A549 (cell line): ENCODE data around the gene CHMP6. TPM values are rescaled to one million over a fixed set of nuclear protein-coding genes. Genes with fewer than 3 reads are reported as not detected.
A peak's percentile ranks its signal among the peaks of the same experiment; 100 is the strongest.

ENCODE experiments used
- ATAC-seq, 2 experiments: fragments of 200-7000 bp in 1 of 2; fragments of >200 bp in 1 of 2; cut with Nextera tagmentation in 1 of 2; cut with Tn5 transposase in 1 of 2; 3 replicates each; pipeline versions ENCODE4 v1.8.0 to v1.9.1; 2018 to 2020; ENCODE audit warnings: mild to moderate bottlenecking in 1 of 2, moderate library complexity in 1 of 2
- CTCF ChIA-PET: fragments of 300-600 bp; sonication (Branson Sonifier 250); formaldehyde crosslinking; extraction: SDS; loops from one replicate; lab custom pipeline; 2021; ENCODE audit warnings: antibody characterized with exemption, inconsistent platforms; lab: Yijun Ruan, JAX
- POLR2A ChIA-PET: fragments of 350-600 bp; formaldehyde crosslinking; extraction: SDS; loops from one replicate; lab custom pipeline; 2021; ENCODE audit warnings: antibody characterized with exemption, inconsistent platforms; lab: Yijun Ruan, JAX
- DNase-seq, 2 experiments: peaks; one replicate each; pipeline versions ENCODE4 v3.0.0 to v3.0.0-alpha.2; 2011 to 2016; ENCODE audit warnings: low read depth in 1 of 2, low spot score in 1 of 2
- FAIRE-seq: peaks from 2 replicates; lab custom pipeline; 2011; peaks lifted over from hg19 to GRCh38; lab: Jason Lieb, UNC
- H3K27ac ChIP-seq, 2 experiments: fragments of >200 bp; sonication (Bioruptor Twin); formaldehyde crosslinking; 3 replicates each; pipeline ENCODE4 v1.5.1; 2016 to 2017
- H3K4me1 ChIP-seq: fragments of >200 bp; sonication (Bioruptor Twin); formaldehyde crosslinking; 3 replicates; pipeline ENCODE4 v1.6.1; 2016
- H3K4me2 ChIP-seq: fragments of >200 bp; sonication (Bioruptor Twin); formaldehyde crosslinking; 3 replicates; pipeline ENCODE4 v1.6.1; 2016
- H3K4me3 ChIP-seq: fragments of >200 bp; sonication (Bioruptor Twin); formaldehyde crosslinking; 3 replicates; pipeline ENCODE4 v1.5.1; 2016
- H3K9me3 ChIP-seq: fragments of >200 bp; sonication (Bioruptor Twin); formaldehyde crosslinking; 3 replicates; pipeline ENCODE4 v1.6.1; 2016
- ATOH8 ChIP-seq: fragments of 250-450 bp; sonication (Bioruptor Pico); IDR thresholded peaks from 2 replicates; pipeline ENCODE4 v1.5.0; 2020; ENCODE audit warnings: low read depth, mild to moderate bottlenecking, moderate library complexity
- BCL3 ChIP-seq: fragments of >200 bp; sonication (Bioruptor Twin); formaldehyde crosslinking; IDR thresholded peaks from 3 replicates; pipeline ENCODE4 v1.6.1; 2016
- BHLHE40 ChIP-seq: IDR thresholded peaks from 2 replicates; pipeline ENCODE4 v1.6.1; 2012; ENCODE audit warnings: low read depth, low read length, inconsistent platforms
- CBX2 ChIP-seq: fragments of 200-600 bp; sonication (generic); IDR thresholded peaks from 2 replicates; pipeline ENCODE4 v1.6.1; 2016; ENCODE audit warnings: low read depth, mild to moderate bottlenecking, borderline replicate concordance
- CEBPB ChIP-seq, 2 experiments: fragments of >200 bp in 1 of 2; sonication (Bioruptor Twin) in 1 of 2; formaldehyde crosslinking in 1 of 2; IDR thresholded peaks; 2 replicates each; pipeline ENCODE4 v1.6.1; 2012 to 2016
- CHD2 ChIP-seq: fragments of 150-350 bp; IDR thresholded peaks from 2 replicates; pipeline ENCODE4 v1.6.1; 2014; ENCODE audit warnings: low read length; ENCODE audit not compliant: partially characterized antibody
- CHD4 ChIP-seq: fragments of 200-600 bp; sonication (generic); IDR thresholded peaks from 2 replicates; pipeline ENCODE4 v1.6.1; 2016; ENCODE audit warnings: antibody characterized with exemption, mild to moderate bottlenecking, borderline replicate concordance
- EHF ChIP-seq: fragments of 250-450 bp; sonication (Bioruptor Pico); IDR thresholded peaks from 2 replicates; pipeline ENCODE4 v1.5.0; 2020; ENCODE audit warnings: mild to moderate bottlenecking
- EHMT2 ChIP-seq: fragments of 200-600 bp; sonication (generic); IDR thresholded peaks from 2 replicates; pipeline ENCODE4 v1.6.1; 2016; ENCODE audit warnings: antibody characterized with exemption, low read depth, mild to moderate bottlenecking, moderate library complexity
- FOXS1 ChIP-seq: fragments of 250-450 bp; sonication (Bioruptor Pico); IDR thresholded peaks from 2 replicates; pipeline ENCODE4 v1.5.0; 2020; ENCODE audit warnings: mild to moderate bottlenecking, moderate library complexity
- HES2 ChIP-seq: fragments of >200 bp; sonication (Bioruptor Twin); formaldehyde crosslinking; IDR thresholded peaks from 2 replicates; pipeline ENCODE4 v1.6.1; 2016
- HEYL ChIP-seq: fragments of 250-450 bp; sonication (Bioruptor Pico); IDR thresholded peaks from 2 replicates; pipeline ENCODE4 v1.8.0; 2021; ENCODE audit warnings: mild to moderate bottlenecking, moderate library complexity
- HOXA7 ChIP-seq: fragments of 250-450 bp; sonication (Bioruptor Pico); IDR thresholded peaks from 2 replicates; pipeline ENCODE4 v1.5.0; 2020; ENCODE audit warnings: mild to moderate bottlenecking, moderate library complexity
- MYC ChIP-seq: IDR thresholded peaks from 2 replicates; pipeline ENCODE4 v1.6.1; 2012; ENCODE audit warnings: mild to moderate bottlenecking, inconsistent platforms, low read length, improper control_type of control experiment, borderline replicate concordance
- NPAS2 ChIP-seq: fragments of 250-450 bp; sonication (Bioruptor Pico); IDR thresholded peaks from 2 replicates; pipeline ENCODE4 v1.8.0; 2022; ENCODE audit warnings: mild to moderate bottlenecking, moderate library complexity, borderline replicate concordance
- PHF8 ChIP-seq: fragments of 200-600 bp; sonication (generic); IDR thresholded peaks from 2 replicates; pipeline ENCODE4 v1.6.1; 2016; ENCODE audit warnings: low read depth, mild to moderate bottlenecking, antibody characterized with exemption, moderate library complexity, borderline replicate concordance
- POLR2A ChIP-seq: IDR thresholded peaks from 2 replicates; pipeline ENCODE4 v1.6.1; 2012; ENCODE audit warnings: mild to moderate bottlenecking, low read length
- RAD21 ChIP-seq, 2 experiments: fragments of >200 bp in 1 of 2; sonication (Bioruptor Twin) in 1 of 2; formaldehyde crosslinking in 1 of 2; IDR thresholded peaks in 1 of 2; conservative IDR thresholded peaks in 1 of 2; 2 replicates in 1 of 2; 3 replicates in 1 of 2; pipeline ENCODE4 v1.6.1; 2012 to 2018; ENCODE audit warnings: inconsistent platforms in 1 of 2
- TFCP2L1 ChIP-seq: fragments of 250-450 bp; sonication (Bioruptor Pico); IDR thresholded peaks from 2 replicates; pipeline ENCODE4 v1.5.0; 2021; ENCODE audit warnings: mild to moderate bottlenecking
- USF2 ChIP-seq: fragments of 450-650 bp; IDR thresholded peaks from 2 replicates; pipeline ENCODE4 v1.6.1; 2014; ENCODE audit warnings: antibody characterized with exemption
- ZSCAN20 ChIP-seq: fragments of 250-450 bp; sonication (Bioruptor Pico); IDR thresholded peaks from 2 replicates; pipeline ENCODE4 v1.8.0; 2022; ENCODE audit warnings: mild to moderate bottlenecking, moderate library complexity
- WGBS: methylation state at CpG from one replicate; pipeline ENCODE4 v1.1.6; 2017; ENCODE audit errors: missing lambda C conversion rate; 5-methylcytosine and 5-hydroxymethylcytosine counted together
- polyA plus RNA-seq, 4 experiments: library from polyadenylated mRNA; depleted of rRNA in 3 of 4; stranded (reverse); fragments of >200 nt; fragmentation: RNase III in 1 of 4; extraction: RNeasy Plus Mini Kit Qiagen cat#74134 plus additional on column Dnase treatment in 1 of 4; gene quantifications; 2 replicates in 3 of 4; 3 replicates in 1 of 4; pipeline ENCODE4 v1.2.3, GENCODE V29; 2011 to 2017

CHMP6 gene
- polyA plus RNA-seq, 2 of the 4 experiments (the other 2 are of a cell fraction) = 28.9 to 30.8 TPM

- no peak for FAIRE-seq
- 78% methylated on average over 17 of the region's 17 CpGs for WGBS
- H3K9me3 ChIP-seq = no peaks in the 10 kb centered on the region
- CTCF ChIA-PET = interaction anchor here (0.9 to 3.5 kb wide), 8 partner anchors 13 to 558 kb away, joined by 3 to 20 read pairs (median 4); no protein-coding TSS in a partner anchor
- H3K4me3 ChIP-seq = no peak overlapping the region
- ATAC-seq = no peak
- no peak overlapping the region for H3K27ac ChIP-seq
- DNase-seq = no peak
- peaks cover 4% of the 10 kb centered on the region; the same call in 2 of the 3 replicates for H3K4me1 ChIP-seq
- TF ChIP-seq CBX2 (no peak), CHD4 (no peak), MYC (no peak), HOXA7 (CRISPR knock-in tag) (no peak), BHLHE40 (no peak), EHF (CRISPR knock-in tag) (no peak), POLR2A (no peak), ZSCAN20 (CRISPR knock-in tag) (no peak), CHD2 (no peak), NPAS2 (CRISPR knock-in tag) (no peak), FOXS1 (CRISPR knock-in tag) (no peak), HEYL (CRISPR knock-in tag) (no peak), ATOH8 (CRISPR knock-in tag) (no peak), RAD21 (conservative IDR thresholded peaks at IDR 0.05 in 1 of 2, IDR thresholded peaks at IDR 0.05 in 1 of 2) (no peak), CEBPB (IDR thresholded peaks at IDR 0.05) (no peak)
- TF ChIP-seq, all 56 proteins: peak for 0
- POLR2A ChIA-PET = no interaction called here
- H3K4me2 ChIP-seq = no peak overlapping the region
Observed at GRCh38 chr17:80983545-80983944, 8.1 kb upstream of the CHMP6 start.

GRCh38 chr17:80984749-80985148 lies 6.9 kb upstream of the CHMP6 start:
- Histone ChIP-seq H3K9me3 (no peaks in the 10 kb centered on the region), H3K4me1 (peaks cover 8% of the 10 kb centered on the region; the same call in 2 of the 3 replicates), H3K27ac (no peak overlapping the region), H3K4me2 (no peak overlapping the region; the same call in 2 of the 3 replicates), H3K4me3 (no peak overlapping the region)
- DNase-seq (peak in 1 of 2 experiments; percentile 74), FAIRE-seq (no peak), ATAC-seq (peak; percentile 40 to 58; a peak in 4 of 6 replicates)
- WGBS = 50% methylated on average over 7 of the region's 7 CpGs
- no peak for TF ChIP-seq ZSCAN20 (CRISPR knock-in tag)
- TF ChIP-seq USF2 = peak; percentile 49
- ChIA-PET POLR2A (interaction anchor here (1.6 kb wide), 1 partner anchor 530 kb away, joined by 6 read pairs; no protein-coding TSS in a partner anchor), CTCF (interaction anchor here (0.7 to 3.5 kb wide), 12 partner anchors 8 to 623 kb away, joined by 3 to 20 read pairs (median 3); no protein-coding TSS in a partner anchor)

GRCh38 chr17:80986046-80986445 lies 5.6 kb upstream of the CHMP6 start:
- DNase-seq = no peak
- POLR2A ChIA-PET = no interaction called here
- CTCF ChIA-PET = interaction anchor here (0.6 to 4.2 kb wide), 5 partner anchors 15 to 559 kb away, joined by 4 to 20 read pairs (median 7); partner anchors contain the start of gene PVALEF
- Histone ChIP-seq H3K4me3 (no peak overlapping the region), H3K9me3 (no peaks in the 10 kb centered on the region), H3K4me1 (peaks cover 9% of the 10 kb centered on the region; the same call in 2 of the 3 replicates), H3K27ac (no peak overlapping the region), H3K4me2 (no peak overlapping the region)
- WGBS = 80% methylated on average over 7 of the region's 7 CpGs
- no peak for ATAC-seq
- FAIRE-seq = no peak
- TF ChIP-seq CHD4 (no peak), TFCP2L1 (CRISPR knock-in tag) (no peak), EHMT2 (no peak), MYC (no peak), BCL3 (no peak), PHF8 (no peak), RAD21 (conservative IDR thresholded peaks at IDR 0.05 in 1 of 2, IDR thresholded peaks at IDR 0.05 in 1 of 2) (no peak), HES2 (no peak)
